T-cell (primary cell): ENCODE data around the gene STK32C. TPM values are rescaled to one million over a fixed set of nuclear protein-coding genes. Genes with fewer than 3 reads are reported as not detected.

Source experiments
- ATAC-seq, 4 experiments: fragments of 200-7000 bp in 3 of 4; fragments of 150-1000 bp in 1 of 4; cut with Tn5 transposase; replicated peaks in 1 of 4; 1 replicate in 3 of 4; 2 replicates in 1 of 4; pipeline ENCODE4 v1.10.0; 2021; ENCODE audit warnings: moderate library complexity in 3 of 4, mild to moderate bottlenecking in 2 of 4, moderate number of reproducible peaks in 1 of 4
- CTCF ChIA-PET, 2 donors: fragments of 300-600 bp; sonication (Branson Sonifier 250); formaldehyde crosslinking; loops; one replicate each; lab custom pipeline; 2022; ENCODE audit warnings: antibody characterized with exemption in 2 of 2; lab: Charles Lee
- POLR2A ChIA-PET, 2 donors: fragments of 300-600 bp; sonication (Branson Sonifier 250); formaldehyde crosslinking; loops; one replicate each; lab custom pipeline; 2022; ENCODE audit warnings: antibody characterized with exemption in 2 of 2; lab: Charles Lee
- DNase-seq, 35 experiments: peaks; one replicate each; pipeline versions ENCODE4 v3.0.0 to v3.0.0-alpha.2; 2013 to 2023
- H3K27ac ChIP-seq: one replicate; pipeline ENCODE4 v1.5.1; 2013; ENCODE audit warnings: low read length
- H3K27me3 ChIP-seq, 2 experiments: replicated peaks in 1 of 2; 1 replicate in 1 of 2; 2 replicates in 1 of 2; pipeline versions ENCODE4 v1.6.1 to v1.7.0; 2013; ENCODE audit warnings: low read length in 1 of 2, mixed read lengths in 1 of 2; ENCODE audit not compliant: control insufficient read depth in 2 of 2, insufficient read depth in 2 of 2; ENCODE audit errors: extremely low read depth in 1 of 2
- H3K36me3 ChIP-seq, 2 donors: 1 replicate in 1 of 2; 2 replicates in 1 of 2; pipeline versions ENCODE4 v1.6.1 to v1.7.0; 2013; ENCODE audit warnings: low read length in 1 of 2; ENCODE audit not compliant: control insufficient read depth in 2 of 2, insufficient read depth in 1 of 2; ENCODE audit errors: extremely low read depth in 1 of 2
- H3K4me1 ChIP-seq, 2 experiments: 1 replicate in 1 of 2; 2 replicates in 1 of 2; pipeline versions ENCODE4 v1.6.1 to v1.7.0; 2013; ENCODE audit warnings: low read length in 2 of 2, mixed read lengths in 1 of 2; ENCODE audit not compliant: insufficient read depth in 2 of 2, control insufficient read depth in 1 of 2; ENCODE audit errors: extremely low read depth in 1 of 2
- H3K4me3 ChIP-seq, 2 donors: 1 replicate in 1 of 2; 2 replicates in 1 of 2; pipeline versions ENCODE4 v1.5.1 to v1.7.0; 2013; ENCODE audit warnings: mild to moderate bottlenecking in 2 of 2, low read length in 1 of 2, moderate library complexity in 1 of 2; ENCODE audit not compliant: control insufficient read depth in 1 of 2; ENCODE audit errors: extremely low read depth in 1 of 2
- H3K9me3 ChIP-seq: 2 replicates; pipeline ENCODE4 v1.7.0; 2013
- H3K27ac Mint-ChIP-seq, 2 donors: one replicate each; pipeline ENCODE4 v1.8.0; 2020 to 2021; ENCODE audit warnings: mild to moderate bottlenecking in 2 of 2, mixed read lengths in 2 of 2
- H3K27me3 Mint-ChIP-seq, 2 donors: one replicate each; pipeline ENCODE4 v1.8.0; 2021 to 2022; ENCODE audit warnings: mixed read lengths in 2 of 2
- H3K36me3 Mint-ChIP-seq: one replicate; pipeline ENCODE4 v1.8.0; 2021; ENCODE audit warnings: mixed read lengths
- H3K4me1 Mint-ChIP-seq, 3 donors: one replicate each; pipeline ENCODE4 v1.8.0; 2020 to 2022; ENCODE audit warnings: mixed read lengths in 3 of 3, mild to moderate bottlenecking in 1 of 3
- H3K4me3 Mint-ChIP-seq, 3 donors: one replicate each; pipeline ENCODE4 v1.8.0; 2020 to 2022; ENCODE audit warnings: mild to moderate bottlenecking in 3 of 3, mixed read lengths in 3 of 3, moderate library complexity in 3 of 3
- H3K9me3 Mint-ChIP-seq, 3 donors: one replicate each; pipeline ENCODE4 v1.8.0; 2020 to 2022; ENCODE audit warnings: mixed read lengths in 3 of 3
- WGBS: methylation state at CpG from one replicate; pipeline ENCODE4 v1.1.5; 2013; ENCODE audit warnings: missing lambda C conversion rate; ENCODE audit not compliant: insufficient coverage; 5-methylcytosine and 5-hydroxymethylcytosine counted together
- total RNA-seq, 35 experiments: library from RNA in 6 of 35; stranded (reverse) in 6 of 35; fragments of 120-200 nt in 1 of 35; gene quantifications; one replicate each; pipeline versions ENCODE4 v1.2.1 to v1.2.4 and lab custom pipeline; 2013 to 2026

STK32C gene
- total RNA-seq, 5 donors from 2014 or later (not counting 1 experiment from before 2014, with no cell fraction given): 5.8 to 16.4 (median 12.2) TPM

- Mint-ChIP-seq H3K27ac (no peak overlapping the region), H3K36me3 (no peaks in the 10 kb centered on the region), H3K4me3 (no peak overlapping the region), H3K9me3 (no peaks in the 10 kb centered on the region), H3K27me3 (no peaks in the 10 kb centered on the region), H3K4me1 (peaks cover 11 to 25% (median 23%) of the 10 kb centered on the region in 3 donors)
- peaks cover 0 to 27% of the 10 kb centered on the region in 2 experiments for H3K4me1 ChIP-seq
- no peak overlapping the region for H3K4me3 ChIP-seq
- H3K36me3 ChIP-seq: no peaks in the 10 kb centered on the region
- DNase-seq: no peak
- H3K9me3 ChIP-seq: no peaks in the 10 kb centered on the region
- CTCF ChIA-PET: no interaction called here
- no peak overlapping the region for H3K27ac ChIP-seq
- no peak for ATAC-seq
- POLR2A ChIA-PET: no interaction called here
- WGBS: 91% methylated on average over 26 of the region's 27 CpGs
- no peaks in the 10 kb centered on the region for H3K27me3 ChIP-seq
Observed at GRCh38 chr10:132226586-132227405, 81.0 kb downstream of the STK32C start.

- Histone ChIP-seq H3K27ac (no peak overlapping the region), H3K27me3 (no peaks in the 10 kb centered on the region), H3K9me3 (no peaks in the 10 kb centered on the region), H3K4me3 (no peak overlapping the region), H3K4me1 (peaks cover 0 to 23% of the 10 kb centered on the region in 2 experiments), H3K36me3 (no peaks in the 10 kb centered on the region)
- no peaks in the 10 kb centered on the region for H3K9me3 Mint-ChIP-seq
- no peak overlapping the region for H3K27ac Mint-ChIP-seq
- ChIA-PET POLR2A (no interaction called here), CTCF (no interaction called here)
- peaks cover 8 to 16% (median 13%) of the 10 kb centered on the region in 3 donors for H3K4me1 Mint-ChIP-seq
- no peaks in the 10 kb centered on the region for H3K27me3 Mint-ChIP-seq
- no peaks in the 10 kb centered on the region for H3K36me3 Mint-ChIP-seq
- ATAC-seq (no peak), DNase-seq (no peak)
- H3K4me3 Mint-ChIP-seq: no peak overlapping the region
- 81% methylated on average over 7 of the region's 8 CpGs for WGBS
Observed at GRCh38 chr10:132225849-132226205, 81.9 kb downstream of the STK32C start.

- peaks cover 4% of the 10 kb centered on the region for H3K36me3 Mint-ChIP-seq
- H3K4me1 Mint-ChIP-seq: peaks cover 7 to 12% (median 11%) of the 10 kb centered on the region in 3 donors
- H3K27me3 Mint-ChIP-seq: no peaks in the 10 kb centered on the region
- WGBS: 94% methylated on average over 11 of the region's 25 CpGs
- DNase-seq: no peak
- CTCF ChIA-PET: interaction anchor here in 1 of 2 donors (0.6 to 0.7 kb wide), 2 partner anchors 50 to 65 kb away, joined by 4 to 10 read pairs; no protein-coding TSS in a partner anchor
- Histone ChIP-seq H3K9me3 (no peaks in the 10 kb centered on the region), H3K4me1 (peaks cover 0 to 17% of the 10 kb centered on the region in 2 experiments), H3K4me3 (no peak overlapping the region), H3K27ac (no peak overlapping the region), H3K27me3 (no peaks in the 10 kb centered on the region), H3K36me3 (no peaks in the 10 kb centered on the region)
- H3K9me3 Mint-ChIP-seq: no peaks in the 10 kb centered on the region
- no peak overlapping the region for H3K27ac Mint-ChIP-seq
- no peak for ATAC-seq
- no peak overlapping the region for H3K4me3 Mint-ChIP-seq
- POLR2A ChIA-PET: no interaction called here
Observed at GRCh38 chr10:132225073-132225848, 82.5 kb downstream of the STK32C start.

- ChIA-PET CTCF (interaction anchor here in 1 of 2 donors (0.6 to 0.7 kb wide), 2 partner anchors 49 to 65 kb away, joined by 4 to 10 read pairs; no protein-coding TSS in a partner anchor), POLR2A (no interaction called here)
Observed at GRCh38 chr10:132224343-132225072, 83.2 kb downstream of the STK32C start.

GRCh38 chr10:132223611-132224342, 84.0 kb downstream of the STK32C start:
- peaks cover 5% of the 10 kb centered on the region for H3K36me3 Mint-ChIP-seq
- no peak overlapping the region for H3K27ac ChIP-seq
- ATAC-seq: no peak
- H3K4me1 Mint-ChIP-seq: peaks cover 0 to 1% (median 0%) of the 10 kb centered on the region in 3 donors
- no peaks in the 10 kb centered on the region for H3K27me3 Mint-ChIP-seq
- ChIA-PET POLR2A (no interaction called here), CTCF (no interaction called here)
- peaks cover 0 to under 1% (median 0%) of the 10 kb centered on the region in 3 donors for H3K9me3 Mint-ChIP-seq
- no peaks in the 10 kb centered on the region for H3K9me3 ChIP-seq
- H3K4me3 Mint-ChIP-seq: no peak overlapping the region
- no peak overlapping the region for H3K4me3 ChIP-seq
- no peaks in the 10 kb centered on the region for H3K36me3 ChIP-seq
- no peak for DNase-seq
- H3K4me1 ChIP-seq: peaks cover 0 to 8% of the 10 kb centered on the region in 2 experiments
- peaks cover 0 to 3% of the 10 kb centered on the region in 2 experiments for H3K27me3 ChIP-seq
- H3K27ac Mint-ChIP-seq: no peak overlapping the region
- WGBS: 88% methylated on average over 15 of the region's 23 CpGs

More at GRCh38 chr10:132224343-132225072, 83.2 kb downstream of the STK32C start:
- Mint-ChIP-seq H3K36me3 (peaks cover 4% of the 10 kb centered on the region), H3K27me3 (no peaks in the 10 kb centered on the region), H3K27ac (no peak overlapping the region), H3K4me1 (peaks cover 2 to 7% (median 5%) of the 10 kb centered on the region in 3 donors), H3K9me3 (no peaks in the 10 kb centered on the region), H3K4me3 (no peak overlapping the region)
- Histone ChIP-seq H3K27ac (no peak overlapping the region), H3K4me1 (peaks cover 0 to 10% of the 10 kb centered on the region in 2 experiments), H3K36me3 (no peaks in the 10 kb centered on the region), H3K9me3 (no peaks in the 10 kb centered on the region), H3K4me3 (no peak overlapping the region), H3K27me3 (no peaks in the 10 kb centered on the region)
- ATAC-seq (no peak), DNase-seq (no peak)
- WGBS: 89% methylated on average over 20 of the region's 20 CpGs
